OCI-LY7 (cell line): ENCODE data around the gene SLCO2B1. TPM values are rescaled to one million over a fixed set of nuclear protein-coding genes. Genes with fewer than 3 reads are reported as not detected.

Source experiments
- BruUV-seq: library from RNA; stranded (reverse); fragments of 400-500 nt; replicated peaks from 2 replicates; lab custom pipeline; 2021; lab: Mats Ljungman, UMichigan
- CTCF ChIA-PET: fragments of 300-600 bp; sonication (Branson Sonifier 250); formaldehyde crosslinking; loops from one replicate; lab custom pipeline; 2022; ENCODE audit warnings: antibody characterized with exemption; ENCODE audit not compliant: unreplicated experiment; lab: Charles Lee
- POLR2A ChIA-PET: fragments of 300-600 bp; sonication (Branson Sonifier 250); formaldehyde crosslinking; loops from one replicate; lab custom pipeline; 2022; ENCODE audit warnings: antibody characterized with exemption; lab: Charles Lee
- DNase-seq: peaks from one replicate; pipeline ENCODE4 v3.0.0-alpha.2; 2015; ENCODE audit warnings: low spot score
- H2AFZ ChIP-seq: fragments of 200-600 bp; sonication (generic), shearing (Covaris generic); 2 replicates; pipeline ENCODE4 v1.6.1; 2014; ENCODE audit warnings: mild to moderate bottlenecking, antibody characterized with exemption, low read length, moderate library complexity
- H3K27ac ChIP-seq: fragments of 200-600 bp; sonication (generic); 2 replicates; pipeline ENCODE4 v1.5.1; 2014; ENCODE audit warnings: mixed run types, low read depth, mild to moderate bottlenecking, moderate library complexity, low read length, inconsistent platforms; ENCODE audit not compliant: poor library complexity, severe bottlenecking
- H3K36me3 ChIP-seq: fragments of 200-600 bp; sonication (generic); 2 replicates; pipeline ENCODE4 v1.6.1; 2014; ENCODE audit warnings: mild to moderate bottlenecking, antibody characterized with exemption, low read length, moderate library complexity, mixed read lengths; ENCODE audit not compliant: insufficient read depth
- H3K4me1 ChIP-seq: fragments of 200-600 bp; sonication (generic); 2 replicates; pipeline ENCODE4 v1.5.1; 2014; ENCODE audit warnings: mild to moderate bottlenecking, low read length; ENCODE audit not compliant: insufficient read depth, poor library complexity, severe bottlenecking
- H3K4me2 ChIP-seq: fragments of 200-600 bp; sonication (generic); 2 replicates; pipeline ENCODE4 v1.6.1; 2014; ENCODE audit warnings: mild to moderate bottlenecking, low read length
- H3K4me3 ChIP-seq: fragments of 200-600 bp; sonication (generic); 2 replicates; pipeline ENCODE4 v1.5.1; 2014; ENCODE audit warnings: mild to moderate bottlenecking, low read depth, low read length; ENCODE audit not compliant: poor library complexity, severe bottlenecking
- H3K79me2 ChIP-seq: fragments of 200-600 bp; sonication (generic); 2 replicates; pipeline ENCODE4 v1.6.1; 2016; ENCODE audit warnings: low read depth, mild to moderate bottlenecking, low read length, moderate library complexity, mixed read lengths; ENCODE audit not compliant: insufficient read depth
- H3K9me2 ChIP-seq: fragments of 200-600 bp; sonication (generic); 2 replicates; pipeline ENCODE4 v1.6.1; 2016; ENCODE audit warnings: mild to moderate bottlenecking, low read length, mixed read lengths; ENCODE audit not compliant: insufficient read depth
- H3K9me3 ChIP-seq: fragments of 200-600 bp; sonication (generic); 2 replicates; pipeline ENCODE4 v1.6.1; 2014; ENCODE audit warnings: mild to moderate bottlenecking, mixed run types, low read length, mixed read lengths
- H4K20me1 ChIP-seq: fragments of 200-600 bp; sonication (generic); 2 replicates; pipeline ENCODE4 v1.6.1; 2014; ENCODE audit warnings: mild to moderate bottlenecking, antibody characterized with exemption, low read length, moderate library complexity, mixed read lengths; ENCODE audit not compliant: insufficient read depth
- EZH2phosphoT487 ChIP-seq: fragments of 200-600 bp; sonication (generic); IDR thresholded peaks from 2 replicates; pipeline ENCODE4 v1.6.1; 2018; ENCODE audit warnings: low read depth, borderline replicate concordance, mild to moderate bottlenecking, mixed run types, antibody characterized with exemption, low read length, moderate library complexity, mixed read lengths
- intact Hi-C: fragments of 100-400 bp; cut with micrococcal nuclease; formaldehyde crosslinking; loops from one replicate; pipeline ENCODE4 v1.10.0; 2022; ENCODE audit not compliant: unreplicated experiment
- total RNA-seq, 2 experiments: library from RNA; depleted of rRNA in 1 of 2; stranded (reverse); fragments of >200 nt in 1 of 2; shearing (Covaris generic) in 1 of 2; gene quantifications; 2 replicates each; pipeline ENCODE4 v1.2.3, GENCODE V29; 2014 to 2022
- TF ChIP-seq, protein P1 (sequence below): fragments of 200-600 bp; sonication (generic); conservative IDR thresholded peaks from 2 replicates; pipeline ENCODE4 v1.5.1; 2014; ENCODE audit warnings: mild to moderate bottlenecking, antibody characterized with exemption, low read length, moderate library complexity, mixed read lengths

SLCO2B1 gene
- total RNA-seq, 2 experiments from 2014 or later, result 0.03 TPM; not detected in 1

DNA sequence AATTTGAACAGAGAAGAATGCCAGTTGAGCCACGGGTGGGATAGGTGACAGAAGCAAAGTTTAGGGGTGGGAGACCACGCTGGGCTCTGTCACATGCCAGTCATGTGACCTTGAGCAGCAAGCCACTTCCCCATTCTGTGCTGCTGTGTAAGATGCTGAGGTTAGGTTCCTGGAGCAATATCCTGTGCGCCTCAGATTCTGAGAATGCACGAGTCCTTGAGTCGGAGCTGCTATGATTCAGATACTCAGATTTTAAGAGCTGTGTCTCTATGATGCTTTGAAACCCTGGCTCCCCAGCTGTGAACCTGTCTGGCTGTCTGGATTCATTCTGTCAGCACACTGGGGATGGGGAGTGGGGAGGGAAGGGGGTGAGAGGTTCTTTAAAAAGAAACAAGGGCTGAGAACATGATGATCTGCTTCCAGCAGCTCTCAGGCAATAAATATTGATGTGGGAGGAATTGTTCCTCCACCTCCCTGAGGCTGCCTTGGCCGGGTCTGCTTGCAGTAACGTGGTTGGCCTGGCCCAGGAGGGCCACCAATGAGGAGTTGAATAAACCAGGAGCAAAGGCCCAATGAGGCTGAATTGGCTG is 24.0 kb downstream of the SLCO2B1 start:
- ChIA-PET CTCF (interaction anchor here (0.6 to 1.3 kb wide), 2 partner anchors 8 to 34 kb away, joined by 3 to 4 read pairs; no protein-coding TSS in a partner anchor), POLR2A (no interaction called here)
- Histone ChIP-seq H4K20me1 (no peaks in the 10 kb centered on the region), H3K9me3 (no peaks in the 10 kb centered on the region), H3K27ac (no peak overlapping the region), H2AFZ (peak overlapping the region; percentile 90), H3K4me2 (peak overlapping the region; percentile 18; the same call in 1 of the 2 replicates), H3K79me2 (no peaks in the 10 kb centered on the region), H3K36me3 (no peaks in the 10 kb centered on the region), H3K4me3 (no peak overlapping the region), H3K4me1 (peaks cover 11% of the 10 kb centered on the region), H3K9me2 (no peaks in the 10 kb centered on the region)
- BruUV-seq, result no TSS peak
- TF ChIP-seq, protein P1, sequence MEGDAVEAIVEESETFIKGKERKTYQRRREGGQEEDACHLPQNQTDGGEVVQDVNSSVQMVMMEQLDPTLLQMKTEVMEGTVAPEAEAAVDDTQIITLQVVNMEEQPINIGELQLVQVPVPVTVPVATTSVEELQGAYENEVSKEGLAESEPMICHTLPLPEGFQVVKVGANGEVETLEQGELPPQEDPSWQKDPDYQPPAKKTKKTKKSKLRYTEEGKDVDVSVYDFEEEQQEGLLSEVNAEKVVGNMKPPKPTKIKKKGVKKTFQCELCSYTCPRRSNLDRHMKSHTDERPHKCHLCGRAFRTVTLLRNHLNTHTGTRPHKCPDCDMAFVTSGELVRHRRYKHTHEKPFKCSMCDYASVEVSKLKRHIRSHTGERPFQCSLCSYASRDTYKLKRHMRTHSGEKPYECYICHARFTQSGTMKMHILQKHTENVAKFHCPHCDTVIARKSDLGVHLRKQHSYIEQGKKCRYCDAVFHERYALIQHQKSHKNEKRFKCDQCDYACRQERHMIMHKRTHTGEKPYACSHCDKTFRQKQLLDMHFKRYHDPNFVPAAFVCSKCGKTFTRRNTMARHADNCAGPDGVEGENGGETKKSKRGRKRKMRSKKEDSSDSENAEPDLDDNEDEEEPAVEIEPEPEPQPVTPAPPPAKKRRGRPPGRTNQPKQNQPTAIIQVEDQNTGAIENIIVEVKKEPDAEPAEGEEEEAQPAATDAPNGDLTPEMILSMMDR, result no peak
- peak; percentile 56 for DNase-seq
- intact Hi-C loops, result no loop called here

DNA sequence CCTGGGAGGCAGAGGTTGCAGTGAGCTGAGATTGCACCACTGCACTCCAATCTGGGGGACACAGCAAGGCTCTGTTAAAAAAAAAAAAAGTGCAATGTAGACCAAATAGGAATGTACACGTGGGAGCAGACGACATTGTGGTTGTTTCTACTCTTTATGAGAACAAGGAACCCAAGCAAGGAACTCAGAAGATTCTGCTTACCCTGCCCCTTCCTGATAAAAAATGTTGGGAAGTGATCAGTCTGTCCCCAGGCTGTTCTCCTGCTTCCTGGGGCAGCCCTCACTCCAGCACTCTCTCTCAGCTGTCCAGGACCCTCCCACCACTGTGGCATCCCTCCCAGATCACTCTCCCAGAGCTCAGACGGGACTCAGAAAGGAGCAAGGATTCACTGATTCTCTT is 31.8 kb downstream of the SLCO2B1 start:
- intact Hi-C loops, result no loop called here
- no TSS peak for BruUV-seq

DNA sequence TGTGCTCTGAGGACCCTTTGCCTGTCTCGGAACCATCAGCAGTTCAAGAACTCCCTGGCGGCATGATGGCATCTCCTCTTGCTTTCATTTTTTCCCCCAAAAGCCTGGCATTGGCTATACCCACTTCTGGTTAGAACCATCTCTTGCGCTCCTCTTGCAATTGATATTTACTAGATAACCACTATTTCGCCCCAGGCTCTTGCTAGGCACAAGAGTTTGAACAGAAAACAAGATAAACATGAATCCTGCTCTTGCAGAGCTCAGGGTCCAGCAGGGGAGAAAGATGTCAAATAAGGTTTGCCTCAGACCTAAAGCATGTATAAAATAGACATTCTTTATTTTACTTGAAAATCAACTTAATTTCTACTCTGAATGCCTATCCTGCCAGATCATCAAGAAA is 33.1 kb downstream of the SLCO2B1 start:
- Histone ChIP-seq H3K9me2 (no peaks in the 10 kb centered on the region), H3K4me3 (no peak overlapping the region), H3K36me3 (no peaks in the 10 kb centered on the region), H3K27ac (no peak overlapping the region), H3K4me1 (no peaks in the 10 kb centered on the region), H2AFZ (no peak overlapping the region), H3K79me2 (no peaks in the 10 kb centered on the region), H3K9me3 (no peaks in the 10 kb centered on the region), H4K20me1 (no peaks in the 10 kb centered on the region), H3K4me2 (no peak overlapping the region)
- CTCF ChIA-PET, result no interaction called here
- TF ChIP-seq, protein P1, result no peak
- TF ChIP-seq EZH2phosphoT487, result no peak
- BruUV-seq, result no TSS peak
- intact Hi-C loops, result no loop called here
- POLR2A ChIA-PET, result no interaction called here
- DNase-seq, result no peak

More for the DNA sequence above, 31.8 kb downstream of the SLCO2B1 start:
- Histone ChIP-seq H3K9me2 (no peaks in the 10 kb centered on the region), H3K27ac (no peak overlapping the region), H3K4me2 (no peak overlapping the region), H2AFZ (no peak overlapping the region), H3K79me2 (no peaks in the 10 kb centered on the region), H3K9me3 (no peaks in the 10 kb centered on the region), H3K36me3 (no peaks in the 10 kb centered on the region), H3K4me3 (no peak overlapping the region), H3K4me1 (no peaks in the 10 kb centered on the region), H4K20me1 (no peaks in the 10 kb centered on the region)
- ChIA-PET POLR2A (no interaction called here), CTCF (interaction anchor here (0.6 kb wide), 1 partner anchor 41 kb away, joined by 4 read pairs; no protein-coding TSS in a partner anchor)
- TF ChIP-seq EZH2phosphoT487, result no peak
- TF ChIP-seq, protein P1, result no peak
- no peak for DNase-seq
